ENCODE results near the gene LRP1.

GRCh38 chr12:57212701-57213057, 84.4 kb downstream of the LRP1 start:
- TF ChIP-seq CTCF (conservative IDR thresholded peaks at IDR 0.05; ENCODE audit: low read length): no peak
- no peak for TF ChIP-seq EZH2phosphoT487 (IDR thresholded peaks at IDR 0.05; ENCODE audit: borderline replicate concordance, low read depth, low read length)
